Osteoblast (primary cell): Measurements from ENCODE around the gene DEDD2. TPM values are rescaled to one million over a fixed set of nuclear protein-coding genes. Genes with fewer than 3 reads are reported as not detected.

Source experiments
- DNase-seq: peaks from one replicate; pipeline ENCODE4 v3.0.0; 2011; ENCODE audit warnings: low spot score, mixed read lengths; ENCODE audit not compliant: insufficient read length; ENCODE audit errors: missing footprints
- H2AFZ ChIP-seq: 2 replicates; pipeline ENCODE4 v1.6.0; 2011; ENCODE audit warnings: mild to moderate bottlenecking, low read length
- H3K27ac ChIP-seq: 2 replicates; pipeline ENCODE4 v1.5.1; 2011; ENCODE audit warnings: mild to moderate bottlenecking, low read depth, low read length, moderate library complexity
- H3K27me3 ChIP-seq: 2 replicates; pipeline ENCODE4 v1.6.0; 2012; ENCODE audit warnings: mild to moderate bottlenecking, control low read depth, inconsistent platforms, low read length, moderate library complexity; ENCODE audit not compliant: insufficient read depth
- H3K36me3 ChIP-seq: 2 replicates; pipeline ENCODE4 v1.5.1; 2011; ENCODE audit warnings: mild to moderate bottlenecking, low read length, control low read depth, moderate library complexity; ENCODE audit not compliant: insufficient read depth
- H3K4me1 ChIP-seq: 2 replicates; pipeline ENCODE4 v1.5.1; 2011; ENCODE audit warnings: mild to moderate bottlenecking, low read length, control low read depth, moderate library complexity; ENCODE audit not compliant: insufficient read depth
- H3K4me2 ChIP-seq: 2 replicates; pipeline ENCODE4 v1.6.0; 2011; ENCODE audit warnings: mild to moderate bottlenecking, low read length; ENCODE audit not compliant: insufficient read depth
- H3K4me3 ChIP-seq: fragments of 200-600 bp; sonication (generic); 3 replicates; pipeline ENCODE4 v1.5.1; 2012; ENCODE audit warnings: mild to moderate bottlenecking, low read length, inconsistent platforms; ENCODE audit not compliant: insufficient read depth
- H3K79me2 ChIP-seq: 2 replicates; pipeline ENCODE4 v1.6.0; 2012; ENCODE audit warnings: mild to moderate bottlenecking, low read length, control low read depth, inconsistent platforms; ENCODE audit not compliant: insufficient read depth
- H3K9me3 ChIP-seq: 2 replicates; pipeline ENCODE4 v1.5.1; 2011; ENCODE audit warnings: low read depth, low read length, control low read depth
- H4K20me1 ChIP-seq: 2 replicates; pipeline ENCODE4 v1.6.0; 2012; ENCODE audit warnings: mild to moderate bottlenecking, low read length, control low read depth; ENCODE audit not compliant: insufficient read depth
- CTCF ChIP-seq: IDR thresholded peaks from 2 replicates; pipeline ENCODE4 v1.5.1; 2011; ENCODE audit warnings: mild to moderate bottlenecking, low read depth, low read length, moderate library complexity; ENCODE audit errors: extremely low read depth
- total RNA-seq: library from RNA; depleted of rRNA; stranded (reverse); fragments of >200 nt; gene quantifications from 2 replicates; pipeline ENCODE4 v1.2.3, GENCODE V29; 2012

Gene DEDD2
- total RNA-seq, 1 donor, result 19.9 TPM

DNA sequence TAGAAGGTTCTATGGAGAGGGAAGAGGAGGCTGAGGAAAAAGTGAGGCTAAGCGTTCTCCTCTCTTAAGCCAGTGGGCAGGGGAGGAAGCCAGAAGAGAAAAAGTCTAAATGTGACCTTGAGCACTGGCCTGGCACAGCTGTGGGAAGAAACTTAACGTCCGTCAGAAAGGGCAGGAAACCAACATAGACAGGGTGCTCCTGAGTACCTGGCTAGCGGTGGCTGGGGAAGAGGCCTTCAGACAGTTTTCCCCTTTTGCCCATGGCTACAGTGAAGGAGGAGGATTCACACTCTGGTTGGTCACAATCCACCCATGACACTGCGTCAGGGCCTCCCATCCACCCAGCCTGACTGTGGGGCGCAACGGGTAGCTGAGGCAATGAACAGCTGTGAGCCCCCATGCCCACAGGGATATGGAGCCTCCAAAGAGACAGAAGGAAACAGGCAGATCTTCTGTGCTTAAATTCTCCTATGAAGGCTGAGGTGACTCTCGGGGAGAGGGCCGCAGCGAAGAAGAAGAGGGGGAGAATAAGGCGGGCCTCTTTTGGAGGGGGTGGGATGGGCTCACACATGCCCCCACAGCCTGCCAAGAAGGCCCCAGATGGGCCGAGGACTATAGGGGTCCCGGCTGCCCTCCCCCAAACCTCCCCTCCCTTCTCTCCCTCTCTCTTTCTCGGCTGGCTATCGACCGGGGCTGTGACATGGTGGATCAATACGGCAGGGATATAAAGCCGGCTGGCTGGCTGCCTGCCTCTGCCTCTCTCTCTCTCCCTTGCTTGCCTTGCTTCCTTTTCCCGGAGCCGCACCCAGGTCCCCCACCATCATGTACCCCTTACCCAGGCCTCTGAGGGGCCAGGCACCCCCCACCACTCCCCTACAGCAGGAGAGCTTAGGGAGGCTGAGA, 65.4 kb downstream of the DEDD2 start:
- Histone ChIP-seq H3K4me2 (no peak overlapping the region), H3K4me1 (no peaks in the 10 kb centered on the region), H3K36me3 (no peaks in the 10 kb centered on the region), H3K27ac (no peak overlapping the region), H4K20me1 (no peaks in the 10 kb centered on the region), H3K4me3 (no peak overlapping the region), H3K79me2 (no peaks in the 10 kb centered on the region), H3K27me3 (peaks cover 77% of the 10 kb centered on the region), H3K9me3 (no peaks in the 10 kb centered on the region), H2AFZ (no peak overlapping the region)
- DNase-seq, result peak; percentile 78
- no peak for TF ChIP-seq CTCF

GRCh38 chr19:42150911-42151361, 66.5 kb downstream of the DEDD2 start:
- Histone ChIP-seq H4K20me1 (no peaks in the 10 kb centered on the region), H2AFZ (no peak overlapping the region), H3K4me2 (no peak overlapping the region), H3K36me3 (no peaks in the 10 kb centered on the region), H3K27ac (no peak overlapping the region), H3K79me2 (no peaks in the 10 kb centered on the region), H3K9me3 (no peaks in the 10 kb centered on the region), H3K4me1 (no peaks in the 10 kb centered on the region), H3K27me3 (peaks cover 74% of the 10 kb centered on the region), H3K4me3 (no peak overlapping the region)
- DNase-seq, result peak; percentile 59
- TF ChIP-seq CTCF, result no peak

DNA sequence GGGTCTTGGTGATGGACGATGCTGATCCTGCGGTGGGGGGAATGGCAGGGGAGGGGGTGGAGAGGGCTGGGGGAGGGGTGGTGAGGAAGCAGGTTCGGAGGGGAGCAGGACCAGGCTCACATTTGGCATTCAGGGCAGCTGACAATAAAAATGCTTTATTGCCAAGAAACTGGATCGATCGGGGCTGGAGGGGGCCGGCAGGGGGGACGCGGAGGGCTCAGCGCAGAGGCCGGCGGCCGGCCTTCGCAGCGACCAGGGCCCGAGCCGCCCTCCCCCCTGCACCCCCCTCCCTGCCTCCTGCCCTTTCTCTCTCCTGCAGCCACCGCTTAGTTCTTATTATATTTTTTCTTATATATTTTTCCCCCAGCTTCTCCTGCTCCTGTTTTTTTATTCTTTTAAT, 67.1 kb downstream of the DEDD2 start:
- H3K4me3 ChIP-seq, result no peak overlapping the region
- peak; percentile 69 for DNase-seq
- H2AFZ ChIP-seq, result no peak overlapping the region
- no peaks in the 10 kb centered on the region for H3K36me3 ChIP-seq
- no peak overlapping the region for H3K4me2 ChIP-seq
- no peaks in the 10 kb centered on the region for H3K4me1 ChIP-seq
- TF ChIP-seq CTCF, result no peak
- no peaks in the 10 kb centered on the region for H3K79me2 ChIP-seq
- H3K9me3 ChIP-seq, result no peaks in the 10 kb centered on the region
- H4K20me1 ChIP-seq, result no peaks in the 10 kb centered on the region
- peaks cover 70% of the 10 kb centered on the region for H3K27me3 ChIP-seq
- no peak overlapping the region for H3K27ac ChIP-seq

- no peak for TF ChIP-seq CTCF
- peak; percentile 50 for DNase-seq
- Histone ChIP-seq H4K20me1 (no peaks in the 10 kb centered on the region), H3K4me2 (no peak overlapping the region), H2AFZ (no peak overlapping the region), H3K4me3 (no peak overlapping the region), H3K9me3 (no peaks in the 10 kb centered on the region), H3K36me3 (no peaks in the 10 kb centered on the region), H3K27me3 (peaks cover 66% of the 10 kb centered on the region), H3K4me1 (no peaks in the 10 kb centered on the region), H3K79me2 (no peaks in the 10 kb centered on the region), H3K27ac (no peak overlapping the region)
Observed at GRCh38 chr19:42149447-42150202, 67.9 kb downstream of the DEDD2 start.
